Breast epithelium (tissue), 3 donors: ENCODE data around the gene CNTNAP5.

Experiments
- CTCF ChIP-seq, 3 donors: fragments of 450-650 bp; IDR thresholded peaks; one replicate each; pipeline ENCODE4 v1.5.1; 2016 to 2017; ENCODE audit warnings: antibody characterized with exemption in 3 of 3, mild to moderate bottlenecking in 3 of 3, moderate library complexity in 3 of 3
- POLR2A ChIP-seq: fragments of 450-650 bp; IDR thresholded peaks from one replicate; pipeline ENCODE4 v1.6.1; 2016; ENCODE audit warnings: antibody characterized with exemption, mild to moderate bottlenecking, moderate library complexity
- POLR2AphosphoS5 ChIP-seq, 3 donors: sonication (generic); formaldehyde crosslinking; IDR thresholded peaks; one replicate each; pipeline ENCODE4 v1.6.1; 2017; ENCODE audit warnings: antibody characterized with exemption in 3 of 3

GRCh38 chr2:124039032-124039431 is 13.9 kb downstream of the CNTNAP5 start:
- no peak for TF ChIP-seq CTCF (IDR thresholded peaks at IDR 0.05)
- TF ChIP-seq POLR2AphosphoS5 (IDR thresholded peaks at IDR 0.05), result no peak
- TF ChIP-seq POLR2A, result no peak
